ENCODE measurements around the gene KRTAP12-4. TPM values are rescaled to one million over a fixed set of nuclear protein-coding genes. Genes with fewer than 3 reads are reported as not detected.
"Not testable (repeated sequence)": the region's sequence is repeated elsewhere in the genome, so short reads cannot be mapped to it uniquely, and the experiment has no call there.

KRTAP12-4 gene
- polyA plus RNA-seq, 12 donors, result not detected

GRCh38 chr21:44657635-44658540 lies 3.4 kb upstream of the KRTAP12-4 start, which contains the start of gene KRTAP12-3:
Gene KRTAP12-3 (plus strand): TSS chr21:44657932. CDS start chr21:44657980, 48 bp downstream.
- DNase-seq, result no peak

- DNase-seq, result no peak
Measured at GRCh38 chr21:44656868-44657267, 2.4 kb upstream of the KRTAP12-4 start.

GRCh38 chr21:44653656-44654575 lies 543 bp downstream of the KRTAP12-4 start:
- DNase-seq, result no peak

- DNase-seq, result no peak
Measured at GRCh38 chr21:44653123-44653522, 1.3 kb downstream of the KRTAP12-4 start.

- DNase-seq, result no peak
Measured at GRCh38 chr21:44650973-44651675, 3.3 kb downstream of the KRTAP12-4 start.

- no peak for DNase-seq
Measured at GRCh38 chr21:44650265-44650972, 4.0 kb downstream of the KRTAP12-4 start.

GRCh38 chr21:44649521-44650100 lies 4.8 kb downstream of the KRTAP12-4 start:
- DNase-seq, result no peak

- no peak for DNase-seq
Measured at GRCh38 chr21:44648557-44649311, 5.7 kb downstream of the KRTAP12-4 start.

GRCh38 chr21:44647222-44647552 lies 7.3 kb downstream of the KRTAP12-4 start:
- no peak for DNase-seq

GRCh38 chr21:44646366-44647221 lies 7.9 kb downstream of the KRTAP12-4 start, which contains the start of gene KRTAP10-11:
Gene KRTAP10-11 (plus strand): TSS chr21:44646414. CDS start chr21:44646459, 45 bp downstream.
- not testable (repeated sequence) for DNase-seq

- no peak for DNase-seq
Measured at GRCh38 chr21:44644878-44645277, 9.6 kb downstream of the KRTAP12-4 start.

- no peak for DNase-seq
Measured at GRCh38 chr21:44643741-44644310, 10.6 kb downstream of the KRTAP12-4 start.

GRCh38 chr21:44640761-44641160 lies 13.7 kb downstream of the KRTAP12-4 start:
- no peak for DNase-seq

GRCh38 chr21:44639331-44639655 lies 15.2 kb downstream of the KRTAP12-4 start:
- no peak for DNase-seq

GRCh38 chr21:44638506-44639330 lies 15.7 kb downstream of the KRTAP12-4 start:
- not testable (repeated sequence) for DNase-seq

- not testable (repeated sequence) for DNase-seq
Measured at GRCh38 chr21:44637851-44638348, 16.6 kb downstream of the KRTAP12-4 start.
